ENCODE data around the gene ARL3. TPM values are rescaled to one million over a fixed set of nuclear protein-coding genes. Genes with fewer than 3 reads are reported as not detected.
"Not testable (repeated sequence)": the region's sequence is repeated elsewhere in the genome, so short reads cannot be mapped to it uniquely, and the experiment has no call there.

Gene ARL3
- total RNA-seq, 2 experiments from 2014 or later, result 0.99 to 1.3 TPM

DNA sequence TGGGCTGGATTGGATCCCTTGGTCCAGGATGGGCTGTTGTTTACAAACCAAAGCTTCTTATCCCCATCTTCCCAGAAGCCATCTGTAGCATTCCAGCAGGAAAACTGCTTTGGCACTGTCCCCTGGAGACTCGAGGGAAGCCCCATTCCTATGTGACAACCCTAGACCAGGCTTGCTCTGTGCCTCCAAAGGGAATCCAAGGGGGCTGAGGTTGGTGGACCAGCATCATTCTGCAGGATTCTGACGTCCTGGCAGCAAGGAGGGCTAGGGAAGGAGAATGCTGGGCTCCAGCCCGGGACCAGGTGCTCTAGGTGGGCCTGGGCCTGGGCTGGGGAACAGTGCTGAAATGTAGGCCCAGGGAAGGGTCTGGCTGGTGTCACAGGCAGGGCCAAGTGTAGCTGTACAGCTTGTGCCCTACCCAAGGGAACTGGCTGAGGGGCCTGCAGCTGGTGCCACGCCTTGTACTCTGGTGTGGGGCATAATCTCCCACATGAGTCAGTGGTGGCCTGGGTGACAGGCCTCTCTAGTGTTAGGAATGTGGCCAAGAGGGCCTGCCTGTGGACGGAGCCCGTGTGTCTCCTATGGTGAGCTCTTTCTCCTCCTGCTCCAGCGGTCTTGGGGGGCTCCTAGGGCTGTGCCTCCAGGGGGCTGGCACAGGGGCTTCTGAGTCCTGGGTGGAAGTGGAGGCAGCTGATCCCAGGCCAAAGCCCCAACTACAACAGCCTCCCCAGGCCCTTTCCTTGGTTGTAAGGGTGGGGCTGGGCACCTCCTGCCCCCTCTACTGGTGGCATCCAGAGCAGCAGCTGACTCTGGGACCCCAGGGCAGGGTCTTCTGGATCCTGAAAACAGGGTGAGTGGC, 44.8 kb downstream of the ARL3 start:
- Mint-ChIP-seq H3K27me3 (no peaks in the 10 kb centered on the region), H3K4me1 (ENCODE audit: low read depth) (peaks cover 46% of the 10 kb centered on the region), H3K36me3 (ENCODE audit: low read depth) (no peaks in the 10 kb centered on the region), H3K4me3 (no peak overlapping the region), H3K9me3 (no peaks in the 10 kb centered on the region), H3K27ac (peak overlapping the region; percentile 12)
- Histone ChIP-seq H3K4me1 (ENCODE audit: insufficient read depth, low read length) (peaks cover 49% of the 10 kb centered on the region), H3K9me3 (ENCODE audit: control insufficient read depth in 1 of 2, insufficient read depth in 1 of 2, low read length in 2 of 2) (no peaks in the 10 kb centered on the region), H3K36me3 (ENCODE audit: insufficient read depth, low read length) (peaks cover 2% of the 10 kb centered on the region), H3K27ac (ENCODE audit: low read depth in 1 of 2, low read length in 2 of 2) (no peak overlapping the region), H3K4me3 (ENCODE audit: low read length) (no peak overlapping the region), H3K27me3 (ENCODE audit: control insufficient read depth in 1 of 2, insufficient read depth in 2 of 2, low read length in 2 of 2) (no peaks in the 10 kb centered on the region)
- peak in 1 of 14 experiments; percentile 55 for DNase-seq
- no peak for ATAC-seq (ENCODE audit: poor library complexity)
- intact Hi-C loops (cut with DNase I, micrococcal nuclease), result no loop called here
- TF ChIP-seq, protein P1, sequence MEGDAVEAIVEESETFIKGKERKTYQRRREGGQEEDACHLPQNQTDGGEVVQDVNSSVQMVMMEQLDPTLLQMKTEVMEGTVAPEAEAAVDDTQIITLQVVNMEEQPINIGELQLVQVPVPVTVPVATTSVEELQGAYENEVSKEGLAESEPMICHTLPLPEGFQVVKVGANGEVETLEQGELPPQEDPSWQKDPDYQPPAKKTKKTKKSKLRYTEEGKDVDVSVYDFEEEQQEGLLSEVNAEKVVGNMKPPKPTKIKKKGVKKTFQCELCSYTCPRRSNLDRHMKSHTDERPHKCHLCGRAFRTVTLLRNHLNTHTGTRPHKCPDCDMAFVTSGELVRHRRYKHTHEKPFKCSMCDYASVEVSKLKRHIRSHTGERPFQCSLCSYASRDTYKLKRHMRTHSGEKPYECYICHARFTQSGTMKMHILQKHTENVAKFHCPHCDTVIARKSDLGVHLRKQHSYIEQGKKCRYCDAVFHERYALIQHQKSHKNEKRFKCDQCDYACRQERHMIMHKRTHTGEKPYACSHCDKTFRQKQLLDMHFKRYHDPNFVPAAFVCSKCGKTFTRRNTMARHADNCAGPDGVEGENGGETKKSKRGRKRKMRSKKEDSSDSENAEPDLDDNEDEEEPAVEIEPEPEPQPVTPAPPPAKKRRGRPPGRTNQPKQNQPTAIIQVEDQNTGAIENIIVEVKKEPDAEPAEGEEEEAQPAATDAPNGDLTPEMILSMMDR (IDR thresholded peaks at IDR 0.05), result peak; percentile 27
- ChIA-PET CTCF (interaction anchor here (0.6 to 2.1 kb wide), 3 partner anchors 9 to 24 kb away, joined by 3 to 16 read pairs (median 9); partner anchors contain the start of gene TRIM8), POLR2A (interaction anchor here (0.6 to 2.7 kb wide), 8 partner anchors 9 to 45 kb away, joined by 3 to 20 read pairs (median 4); partner anchors contain the start of genes ARL3, SFXN2 and TRIM8)

DNA sequence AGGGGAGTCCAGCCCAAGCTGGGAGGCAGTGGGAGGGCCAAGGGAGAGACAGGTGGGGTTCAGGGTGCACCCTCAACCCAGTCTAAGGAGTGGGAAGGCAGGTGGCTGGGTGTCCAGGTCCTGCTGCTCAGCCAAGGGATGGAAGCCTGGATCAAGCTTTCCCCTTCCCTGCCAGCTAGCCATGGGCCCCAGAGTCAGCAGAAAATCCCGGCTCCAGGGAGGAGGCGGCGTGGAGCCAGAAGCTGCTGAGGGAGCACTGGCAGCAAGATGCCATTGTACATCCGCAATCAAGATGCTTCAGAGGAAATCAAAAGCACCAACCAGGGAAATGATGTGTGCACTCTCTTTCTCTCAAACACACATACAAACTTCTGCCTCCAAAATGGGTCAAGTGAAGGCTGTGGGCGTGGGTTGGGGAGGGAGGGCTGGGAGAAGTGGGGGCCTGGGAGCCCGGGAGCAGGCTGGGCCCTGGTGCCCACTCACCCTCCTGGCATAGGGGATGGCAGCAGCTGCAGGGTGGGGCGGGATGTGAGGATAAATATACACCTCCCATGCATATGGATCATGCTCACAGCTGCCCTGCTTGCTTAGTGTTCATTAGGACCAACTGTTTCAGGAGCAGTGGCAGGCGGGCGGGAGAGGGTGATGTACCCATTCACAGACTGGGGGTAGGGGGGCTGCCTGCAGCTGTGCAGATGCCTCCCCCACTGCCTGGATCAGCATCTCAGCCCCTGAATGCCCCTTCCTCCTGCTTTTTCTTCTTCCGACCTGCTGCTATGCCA, 45.7 kb downstream of the ARL3 start:
- ATAC-seq (ENCODE audit: poor library complexity), result peak; percentile 24

DNA sequence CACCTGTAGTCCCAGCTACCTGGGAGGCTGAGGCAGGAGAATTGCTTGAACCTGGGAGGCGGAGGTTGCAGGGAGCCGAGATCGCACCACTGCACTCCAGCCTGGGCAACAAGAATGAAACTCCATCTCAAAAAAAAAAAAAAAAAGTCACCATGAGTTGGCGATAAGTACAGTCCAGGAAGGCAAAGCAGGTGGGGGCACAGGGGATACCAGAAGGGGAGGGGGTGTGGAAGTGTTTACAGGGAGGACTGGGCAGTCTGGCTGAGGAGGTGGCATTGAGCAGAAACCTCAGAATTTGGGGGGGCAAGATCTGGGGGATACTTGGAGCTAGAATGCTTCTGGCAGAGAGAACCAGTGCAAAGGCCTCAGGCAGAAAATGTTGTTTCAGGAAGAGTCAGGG, 46.8 kb downstream of the ARL3 start:
- CTCF ChIA-PET; H3K9me3 ChIP-seq (ENCODE audit: control insufficient read depth in 1 of 2, insufficient read depth in 1 of 2, low read length in 2 of 2); ATAC-seq (ENCODE audit: poor library complexity); H3K36me3 ChIP-seq (ENCODE audit: insufficient read depth, low read length); H3K36me3 Mint-ChIP-seq (ENCODE audit: low read depth); H3K27ac ChIP-seq (ENCODE audit: low read depth in 1 of 2, low read length in 2 of 2); H3K27me3 ChIP-seq (ENCODE audit: control insufficient read depth in 1 of 2, insufficient read depth in 2 of 2, low read length in 2 of 2); H3K27me3 Mint-ChIP-seq; H3K4me3 ChIP-seq (ENCODE audit: low read length); H3K9me3 Mint-ChIP-seq; DNase-seq; H3K4me3 Mint-ChIP-seq; intact Hi-C loops (cut with DNase I, micrococcal nuclease): not testable (repeated sequence)
- Mint-ChIP-seq H3K4me1 (ENCODE audit: low read depth) (peaks cover 28% of the 10 kb centered on the region), H3K27ac (peak overlapping the region; percentile 85)
- peaks cover 29% of the 10 kb centered on the region for H3K4me1 ChIP-seq (ENCODE audit: insufficient read depth, low read length)
- POLR2A ChIA-PET, result interaction anchor here (2.2 kb wide), 1 partner anchor 22 kb away, joined by 10 read pairs; the partner anchor contains the start of gene TRIM8

More for the DNA sequence above, 45.7 kb downstream of the ARL3 start:
- peak overlapping the region; percentile 85 for H3K27ac Mint-ChIP-seq
- peaks cover 36% of the 10 kb centered on the region for H3K4me1 Mint-ChIP-seq (ENCODE audit: low read depth)
- intact Hi-C loops (cut with DNase I, micrococcal nuclease), result no loop called here
- no peaks in the 10 kb centered on the region for H3K9me3 Mint-ChIP-seq
- Histone ChIP-seq H3K4me1 (ENCODE audit: insufficient read depth, low read length) (peaks cover 40% of the 10 kb centered on the region), H3K27ac (ENCODE audit: low read depth in 1 of 2, low read length in 2 of 2) (peak overlapping the region in 1 of 2 donors; percentile 12), H3K9me3 (ENCODE audit: control insufficient read depth in 1 of 2, insufficient read depth in 1 of 2, low read length in 2 of 2) (no peaks in the 10 kb centered on the region), H3K4me3 (ENCODE audit: low read length) (no peak overlapping the region), H3K27me3 (ENCODE audit: control insufficient read depth in 1 of 2, insufficient read depth in 2 of 2, low read length in 2 of 2) (no peaks in the 10 kb centered on the region), H3K36me3 (ENCODE audit: insufficient read depth, low read length) (peaks cover 2% of the 10 kb centered on the region)
- no peaks in the 10 kb centered on the region for H3K27me3 Mint-ChIP-seq
- POLR2A ChIA-PET, result interaction anchor here (1.2 to 2.7 kb wide), 3 partner anchors 11 to 45 kb away, joined by 3 to 20 read pairs (median 5); partner anchors contain the start of genes ARL3 and TRIM8
- CTCF ChIA-PET, result interaction anchor here (2.1 kb wide), 1 partner anchor 23 kb away, joined by 16 read pairs; the partner anchor contains the start of gene TRIM8
- H3K4me3 Mint-ChIP-seq, result peak overlapping the region; percentile 54
- no peaks in the 10 kb centered on the region for H3K36me3 Mint-ChIP-seq (ENCODE audit: low read depth)
- TF ChIP-seq, protein P1 (IDR thresholded peaks at IDR 0.05), result no peak
- peak in 1 of 14 experiments; percentile 14 for DNase-seq

Measured in CD4-positive, alpha-beta T cell (primary cell).